GM19193 (cell line): ENCODE measurements around the gene GBE1.

Experiments
- POLR2A ChIP-seq: IDR thresholded peaks from 4 replicates; pipeline ENCODE4 v1.6.1; 2011; ENCODE audit not compliant: insufficient read depth, insufficient read length; ENCODE audit errors: extremely low read depth

The GBE1 gene

GRCh38 chr3:81676706-81677456 lies 84.6 kb downstream of the GBE1 start:
- no peak for TF ChIP-seq POLR2A

DNA sequence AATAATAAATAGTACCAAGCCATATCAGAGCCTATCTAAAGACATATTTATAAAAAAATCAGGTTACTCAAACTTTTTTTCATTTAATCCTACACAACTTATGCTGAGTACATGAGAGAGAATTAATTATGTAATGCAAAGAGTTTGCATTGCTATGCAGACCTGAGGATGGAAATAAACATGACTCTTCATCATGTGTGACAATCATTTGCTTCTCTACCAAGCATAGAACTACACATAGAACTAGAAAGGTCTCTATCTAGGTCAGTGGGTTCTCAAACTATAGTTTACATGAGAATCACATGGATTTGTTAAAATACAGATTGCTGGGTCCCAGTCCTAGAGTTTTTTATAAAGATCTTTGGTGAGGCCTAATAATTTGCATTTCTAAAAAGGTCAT lies 86.8 kb downstream of the GBE1 start:
- TF ChIP-seq POLR2A: no peak

GRCh38 chr3:81668283-81668682 lies 93.2 kb downstream of the GBE1 start:
- TF ChIP-seq POLR2A: no peak

DNA sequence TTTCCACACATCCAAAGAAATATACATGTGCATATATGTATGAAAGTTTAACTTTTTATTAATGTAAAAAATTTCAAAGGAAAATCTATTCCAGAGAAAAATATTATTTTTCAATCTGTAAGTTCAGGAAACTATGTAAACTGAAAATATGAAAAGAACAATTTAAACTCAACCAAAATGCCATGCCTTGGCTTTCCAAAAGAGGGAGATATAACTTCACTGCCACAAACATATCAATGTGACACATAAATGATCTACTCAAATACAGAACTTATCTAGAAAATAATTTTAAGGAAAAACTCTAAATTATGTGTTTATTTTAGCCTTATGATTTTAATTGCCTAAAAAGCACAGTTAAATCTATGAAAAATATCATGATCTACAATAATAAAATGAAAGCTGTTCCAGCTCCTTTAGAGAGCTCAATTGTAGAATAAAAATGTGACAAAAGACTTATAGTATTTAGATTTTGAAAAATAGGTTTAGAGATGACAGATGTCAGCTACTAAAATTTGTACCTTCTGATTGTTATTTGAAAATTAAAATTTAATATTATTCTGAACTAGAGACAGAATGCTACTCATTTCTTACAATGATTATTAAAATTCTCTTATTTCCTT lies 94.8 kb downstream of the GBE1 start:
- no peak for TF ChIP-seq POLR2A

GRCh38 chr3:81663114-81663513 lies 98.3 kb downstream of the GBE1 start:
- no peak for TF ChIP-seq POLR2A

DNA sequence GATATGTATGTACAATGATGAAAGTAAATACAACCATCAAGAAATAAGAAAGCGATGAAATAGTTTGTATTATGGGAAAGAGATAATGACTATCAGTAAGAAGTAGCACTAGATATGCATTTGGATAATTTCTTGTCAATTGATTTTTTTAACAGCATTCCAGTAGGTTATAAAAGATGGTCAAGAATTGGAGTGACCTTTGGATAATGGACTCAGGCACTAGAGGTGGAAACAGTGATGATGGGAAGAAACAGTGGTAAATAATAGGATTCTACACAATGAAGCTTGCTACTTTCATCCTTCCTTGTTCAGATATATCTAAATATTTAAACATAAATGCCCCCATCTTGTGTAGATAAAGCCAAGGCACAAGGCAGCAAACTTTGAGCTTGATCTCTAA lies 101.4 kb downstream of the GBE1 start:
- TF ChIP-seq POLR2A: no peak

GRCh38 chr3:81658322-81658997 lies 103.0 kb downstream of the GBE1 start:
- TF ChIP-seq POLR2A: no peak

- no peak for TF ChIP-seq POLR2A
Measured at GRCh38 chr3:81651139-81651538, 110.3 kb downstream of the GBE1 start.

GRCh38 chr3:81650187-81650586 lies 111.3 kb downstream of the GBE1 start:
- TF ChIP-seq POLR2A: no peak

DNA sequence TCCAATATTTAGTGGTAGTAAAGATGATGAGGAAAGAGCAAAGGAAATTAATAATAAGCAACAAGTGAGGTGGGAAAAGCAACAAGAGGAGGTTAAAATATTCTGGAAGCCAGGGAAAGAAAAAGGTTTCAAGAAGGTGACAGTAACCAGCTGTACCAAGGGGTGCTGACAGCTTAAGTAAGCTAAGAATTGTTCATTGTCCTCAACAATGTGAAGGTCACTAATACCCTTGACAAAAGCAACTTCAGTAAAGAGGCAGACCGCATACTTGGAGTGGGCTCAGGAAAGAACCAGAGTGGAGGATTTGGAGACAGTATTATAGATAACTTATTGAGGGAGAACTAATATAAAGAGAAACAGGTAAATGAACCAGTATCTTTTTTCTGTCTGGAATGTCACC lies 116.2 kb downstream of the GBE1 start:
- no peak for TF ChIP-seq POLR2A

GRCh38 chr3:81643721-81644120 lies 117.7 kb downstream of the GBE1 start:
- no peak for TF ChIP-seq POLR2A

- TF ChIP-seq POLR2A: no peak
Measured at GRCh38 chr3:81638480-81638879, 123.0 kb downstream of the GBE1 start.

- TF ChIP-seq POLR2A: no peak
Measured at GRCh38 chr3:81632659-81633058, 128.8 kb downstream of the GBE1 start.

GRCh38 chr3:81624756-81625155 lies 136.7 kb downstream of the GBE1 start:
- TF ChIP-seq POLR2A: no peak

DNA sequence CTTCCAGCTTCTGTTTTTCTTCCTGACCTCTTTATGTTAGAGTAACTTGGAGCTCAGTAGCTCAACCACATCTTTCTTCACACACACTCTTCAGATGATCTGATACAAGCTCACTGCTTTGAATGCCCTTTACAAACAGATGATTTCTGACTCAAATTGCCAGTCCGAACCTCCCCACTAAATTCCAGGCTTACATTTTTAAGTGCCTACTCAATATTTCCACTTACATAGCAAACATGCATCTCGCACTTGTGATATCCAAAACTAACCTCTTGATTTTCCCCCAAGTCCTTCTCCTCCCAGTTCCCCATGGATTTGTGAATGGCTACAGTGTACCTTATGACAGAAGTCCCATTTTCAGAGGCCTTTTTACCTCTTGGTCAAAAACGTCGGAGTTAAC lies 139.1 kb downstream of the GBE1 start:
- no peak for TF ChIP-seq POLR2A

- TF ChIP-seq POLR2A: no peak
Measured at GRCh38 chr3:81621277-81621676, 140.2 kb downstream of the GBE1 start.
